Activated CD4-positive, alpha-beta T cell treated with anti-CD3 and anti-CD28 coated beads, Interleukin-10, Interleukin-2, amounts not matched to agents 100 ng/mL and 50 ng/mL, durations not matched to agents 16 hours and 8 hours (primary cell): ENCODE data around the gene SF3B4.
"Not testable (repeated sequence)": the region's sequence is repeated elsewhere in the genome, so short reads cannot be mapped to it uniquely, and the experiment has no call there.

ENCODE experiments used
- DNase-seq: peaks from one replicate; pipeline ENCODE4 v3.0.0-alpha.2; 2020

Gene SF3B4

GRCh38 chr1:149886396-149887195, 41.0 kb downstream of the SF3B4 start:
- DNase-seq, result peak; percentile 97

- not testable (repeated sequence) for DNase-seq
These were observed 41.5 kb downstream of the SF3B4 start for GRCh38 chr1:149886121-149886395.

- peak; percentile 87 for DNase-seq
These were observed 42.1 kb downstream of the SF3B4 start for GRCh38 chr1:149885339-149886120.

GRCh38 chr1:149884433-149885338, 42.9 kb downstream of the SF3B4 start:
- DNase-seq, result peak; percentile 54

GRCh38 chr1:149883598-149884247, 43.9 kb downstream of the SF3B4 start:
- DNase-seq, result no peak

- DNase-seq, result no peak
These were observed 45.7 kb downstream of the SF3B4 start for GRCh38 chr1:149881876-149882275.

- no peak for DNase-seq
These were observed 48.0 kb downstream of the SF3B4 start for GRCh38 chr1:149879556-149879955.

- DNase-seq, result no peak
These were observed 50.2 kb downstream of the SF3B4 start for GRCh38 chr1:149877211-149877946.
